ENCODE measurements around the gene CHST13. TPM values are rescaled to one million over a fixed set of nuclear protein-coding genes. Genes with fewer than 3 reads are reported as not detected.
"Not testable (repeated sequence)": the region's sequence is repeated elsewhere in the genome, so short reads cannot be mapped to it uniquely, and the experiment has no call there.

CHST13 gene
- total RNA-seq, 1 experiment from 2014 or later: 0.91 TPM

DNA sequence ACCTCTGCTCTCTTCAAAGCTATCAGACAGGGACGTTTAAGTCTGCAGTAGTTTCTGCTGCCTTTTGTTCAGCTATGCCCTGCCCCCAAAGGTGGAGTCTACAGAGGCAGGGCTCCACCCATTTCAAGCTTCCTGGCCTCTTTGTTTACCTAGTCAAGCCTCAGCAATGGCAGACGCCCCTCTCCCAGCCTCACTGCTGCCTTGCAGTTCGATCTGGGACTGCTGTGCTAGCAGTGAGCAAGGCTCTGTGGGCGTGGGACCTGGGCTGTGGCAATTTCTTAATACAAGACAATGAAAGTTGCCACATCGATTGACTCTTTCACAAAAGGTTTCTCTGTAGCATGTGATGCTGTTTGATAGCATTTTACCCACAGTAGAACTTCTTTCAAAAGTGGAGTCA lies 67.6 kb downstream of the CHST13 start:
- CTCF ChIA-PET; POLR2A ChIA-PET; H3K79me2 ChIP-seq (ENCODE audit: insufficient read depth, low read length); H3K4me3 ChIP-seq (replicated peaks in 1 of 2; ENCODE audit: low read depth in 1 of 2, low read length in 2 of 2); H3K36me3 ChIP-seq (ENCODE audit: control insufficient read depth in 1 of 2, insufficient read depth in 2 of 2, low read length in 2 of 2); ATAC-seq; intact Hi-C loops (cut with micrococcal nuclease); BruUV-seq (replicated peaks); RAD21 ChIA-PET (ENCODE audit: low non-redundant PET in 1 of 2, low total read pairs in 2 of 2, uncharacterized antibody in 2 of 2, unreplicated experiment in 2 of 2); H3K9me3 ChIP-seq (ENCODE audit: control insufficient read depth in 1 of 2, insufficient read depth in 1 of 2, low read depth in 1 of 2, low read length in 2 of 2); H3K9me2 ChIP-seq (ENCODE audit: insufficient read depth); H2AFZ ChIP-seq (ENCODE audit: low read depth, low read length, poor library complexity, severe bottlenecking); DNase-seq (ENCODE audit: low read depth, low spot score); H4K20me1 ChIP-seq (ENCODE audit: insufficient read depth); H3K4me2 ChIP-seq (ENCODE audit: low read length); H3K9ac ChIP-seq (ENCODE audit: low read length); H3K27me3 ChIP-seq (ENCODE audit: insufficient read depth, low read length); H3K27ac ChIP-seq (ENCODE audit: low read depth, low read length); H3K4me1 ChIP-seq (ENCODE audit: control insufficient read depth in 1 of 2, insufficient read depth in 2 of 2, low read length in 2 of 2): not testable (repeated sequence)

Other genes with a start within 250 kb of the CHST13 start
- gene KLF15, start 166.7 kb upstream of the CHST13 start, total RNA-seq (2021; ENCODE audit: unreplicated experiment): 3.3 TPM
- gene CFAP100, start 129.2 kb upstream of the CHST13 start, total RNA-seq (2021; ENCODE audit: unreplicated experiment): not detected
- gene ZXDC, start 48.3 kb upstream of the CHST13 start, total RNA-seq (2021; ENCODE audit: unreplicated experiment): 29.9 TPM
- not detected for gene UROC1, start 6.4 kb upstream of the CHST13 start, total RNA-seq (2021; ENCODE audit: unreplicated experiment)
- not detected for gene C3orf22, start 34.8 kb downstream of the CHST13 start, total RNA-seq (2021; ENCODE audit: unreplicated experiment)
- gene TXNRD3, start 131.0 kb downstream of the CHST13 start, total RNA-seq (2021; ENCODE audit: unreplicated experiment): 19.3 TPM
- gene CHCHD6, start 180.1 kb downstream of the CHST13 start, total RNA-seq (2021; ENCODE audit: unreplicated experiment): 36.3 TPM

All from HCT116 (cell line).